ENCODE measurements around the gene CDHR2.

Gene CDHR2, protein sequence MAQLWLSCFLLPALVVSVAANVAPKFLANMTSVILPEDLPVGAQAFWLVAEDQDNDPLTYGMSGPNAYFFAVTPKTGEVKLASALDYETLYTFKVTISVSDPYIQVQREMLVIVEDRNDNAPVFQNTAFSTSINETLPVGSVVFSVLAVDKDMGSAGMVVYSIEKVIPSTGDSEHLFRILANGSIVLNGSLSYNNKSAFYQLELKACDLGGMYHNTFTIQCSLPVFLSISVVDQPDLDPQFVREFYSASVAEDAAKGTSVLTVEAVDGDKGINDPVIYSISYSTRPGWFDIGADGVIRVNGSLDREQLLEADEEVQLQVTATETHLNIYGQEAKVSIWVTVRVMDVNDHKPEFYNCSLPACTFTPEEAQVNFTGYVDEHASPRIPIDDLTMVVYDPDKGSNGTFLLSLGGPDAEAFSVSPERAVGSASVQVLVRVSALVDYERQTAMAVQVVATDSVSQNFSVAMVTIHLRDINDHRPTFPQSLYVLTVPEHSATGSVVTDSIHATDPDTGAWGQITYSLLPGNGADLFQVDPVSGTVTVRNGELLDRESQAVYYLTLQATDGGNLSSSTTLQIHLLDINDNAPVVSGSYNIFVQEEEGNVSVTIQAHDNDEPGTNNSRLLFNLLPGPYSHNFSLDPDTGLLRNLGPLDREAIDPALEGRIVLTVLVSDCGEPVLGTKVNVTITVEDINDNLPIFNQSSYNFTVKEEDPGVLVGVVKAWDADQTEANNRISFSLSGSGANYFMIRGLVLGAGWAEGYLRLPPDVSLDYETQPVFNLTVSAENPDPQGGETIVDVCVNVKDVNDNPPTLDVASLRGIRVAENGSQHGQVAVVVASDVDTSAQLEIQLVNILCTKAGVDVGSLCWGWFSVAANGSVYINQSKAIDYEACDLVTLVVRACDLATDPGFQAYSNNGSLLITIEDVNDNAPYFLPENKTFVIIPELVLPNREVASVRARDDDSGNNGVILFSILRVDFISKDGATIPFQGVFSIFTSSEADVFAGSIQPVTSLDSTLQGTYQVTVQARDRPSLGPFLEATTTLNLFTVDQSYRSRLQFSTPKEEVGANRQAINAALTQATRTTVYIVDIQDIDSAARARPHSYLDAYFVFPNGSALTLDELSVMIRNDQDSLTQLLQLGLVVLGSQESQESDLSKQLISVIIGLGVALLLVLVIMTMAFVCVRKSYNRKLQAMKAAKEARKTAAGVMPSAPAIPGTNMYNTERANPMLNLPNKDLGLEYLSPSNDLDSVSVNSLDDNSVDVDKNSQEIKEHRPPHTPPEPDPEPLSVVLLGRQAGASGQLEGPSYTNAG (N-terminal part only)

DNA sequence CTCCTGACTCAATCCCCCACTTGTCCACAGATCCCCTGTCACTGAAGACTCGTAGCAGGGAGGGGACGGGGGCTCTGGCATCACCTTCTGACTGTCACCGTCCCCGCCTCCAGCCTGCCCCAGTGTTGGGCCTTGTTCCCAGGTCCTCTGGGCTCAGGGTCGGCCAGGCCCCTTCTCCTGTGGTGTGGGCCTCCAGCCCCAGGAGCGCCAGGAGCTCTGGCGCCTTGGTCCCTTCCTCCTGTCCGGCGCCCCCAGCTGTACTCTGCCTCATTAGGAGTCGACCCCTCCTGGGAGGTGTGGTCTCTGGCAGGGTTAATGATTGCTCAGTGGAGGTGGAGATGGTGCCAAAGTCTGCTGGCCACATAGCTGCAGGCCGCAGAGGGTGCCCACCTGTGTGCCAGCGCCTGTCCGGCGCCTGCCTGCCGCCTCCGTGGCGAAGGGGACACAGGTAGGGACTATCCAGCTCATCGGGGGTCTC is at the start of gene CDHR2:
CDHR2 (plus strand) TSS at position 376 of the 478 bp plus-strand sequence. CDS start 16,011 bp downstream, outside the sequence.
- TF ChIP-seq, protein P1, sequence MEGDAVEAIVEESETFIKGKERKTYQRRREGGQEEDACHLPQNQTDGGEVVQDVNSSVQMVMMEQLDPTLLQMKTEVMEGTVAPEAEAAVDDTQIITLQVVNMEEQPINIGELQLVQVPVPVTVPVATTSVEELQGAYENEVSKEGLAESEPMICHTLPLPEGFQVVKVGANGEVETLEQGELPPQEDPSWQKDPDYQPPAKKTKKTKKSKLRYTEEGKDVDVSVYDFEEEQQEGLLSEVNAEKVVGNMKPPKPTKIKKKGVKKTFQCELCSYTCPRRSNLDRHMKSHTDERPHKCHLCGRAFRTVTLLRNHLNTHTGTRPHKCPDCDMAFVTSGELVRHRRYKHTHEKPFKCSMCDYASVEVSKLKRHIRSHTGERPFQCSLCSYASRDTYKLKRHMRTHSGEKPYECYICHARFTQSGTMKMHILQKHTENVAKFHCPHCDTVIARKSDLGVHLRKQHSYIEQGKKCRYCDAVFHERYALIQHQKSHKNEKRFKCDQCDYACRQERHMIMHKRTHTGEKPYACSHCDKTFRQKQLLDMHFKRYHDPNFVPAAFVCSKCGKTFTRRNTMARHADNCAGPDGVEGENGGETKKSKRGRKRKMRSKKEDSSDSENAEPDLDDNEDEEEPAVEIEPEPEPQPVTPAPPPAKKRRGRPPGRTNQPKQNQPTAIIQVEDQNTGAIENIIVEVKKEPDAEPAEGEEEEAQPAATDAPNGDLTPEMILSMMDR (IDR thresholded peaks at IDR 0.05; ENCODE audit: control insufficient read depth, extremely low read depth, insufficient read depth), result no peak
- no peak for DNase-seq (ENCODE audit: low read depth)
- H3K4me3 ChIP-seq (ENCODE audit: low read depth, low read length), result no peak within 1 kb of the TSS

DNA sequence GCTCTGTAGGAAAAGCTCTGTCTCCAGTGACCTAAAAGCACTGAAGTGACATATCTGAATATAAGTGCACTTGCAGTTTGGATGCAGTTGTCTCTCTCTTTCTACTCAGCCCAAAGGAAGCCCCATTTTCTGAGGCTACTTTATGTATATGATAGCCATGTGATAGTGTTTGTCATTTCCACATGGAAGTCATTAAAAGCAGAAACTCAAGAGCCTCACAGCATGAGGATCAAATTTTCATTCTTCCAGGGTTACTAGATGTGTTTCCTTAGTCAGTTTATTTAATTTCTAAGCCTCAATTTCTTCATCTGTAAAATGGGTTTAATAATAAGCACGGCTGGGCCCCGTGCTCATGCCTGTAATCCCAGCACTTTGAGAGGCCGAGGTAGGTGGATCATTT is 48.6 kb upstream of the CDHR2 start:
- DNase-seq (ENCODE audit: low read depth), result no peak
- TF ChIP-seq, protein P1 (IDR thresholded peaks at IDR 0.05; ENCODE audit: control insufficient read depth, extremely low read depth, insufficient read depth), result no peak
- H3K4me3 ChIP-seq (ENCODE audit: low read depth, low read length), result no peak overlapping the region

DNA sequence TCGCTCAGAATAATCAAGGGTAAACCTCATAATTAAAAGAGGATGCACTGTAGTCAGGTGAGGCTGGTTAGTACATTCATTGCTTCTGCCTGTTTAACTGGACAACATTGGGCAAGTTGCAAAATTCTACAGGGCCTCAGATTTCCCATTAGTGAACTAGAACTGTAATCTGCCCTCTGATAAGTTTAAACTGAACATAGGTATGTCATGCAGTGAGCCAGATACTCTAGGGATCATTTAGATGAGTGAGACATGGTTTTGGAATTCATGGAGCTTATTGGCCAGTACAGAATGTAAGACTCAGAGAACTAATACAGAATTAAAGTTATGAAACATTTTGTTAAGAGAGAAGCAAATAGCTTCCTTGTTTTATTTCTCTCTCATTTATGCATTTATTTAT is 47.8 kb upstream of the CDHR2 start:
- H3K4me3 ChIP-seq (ENCODE audit: low read depth, low read length), result no peak overlapping the region
- DNase-seq (ENCODE audit: low read depth), result no peak
- TF ChIP-seq, protein P1 (IDR thresholded peaks at IDR 0.05; ENCODE audit: control insufficient read depth, extremely low read depth, insufficient read depth), result no peak

DNA sequence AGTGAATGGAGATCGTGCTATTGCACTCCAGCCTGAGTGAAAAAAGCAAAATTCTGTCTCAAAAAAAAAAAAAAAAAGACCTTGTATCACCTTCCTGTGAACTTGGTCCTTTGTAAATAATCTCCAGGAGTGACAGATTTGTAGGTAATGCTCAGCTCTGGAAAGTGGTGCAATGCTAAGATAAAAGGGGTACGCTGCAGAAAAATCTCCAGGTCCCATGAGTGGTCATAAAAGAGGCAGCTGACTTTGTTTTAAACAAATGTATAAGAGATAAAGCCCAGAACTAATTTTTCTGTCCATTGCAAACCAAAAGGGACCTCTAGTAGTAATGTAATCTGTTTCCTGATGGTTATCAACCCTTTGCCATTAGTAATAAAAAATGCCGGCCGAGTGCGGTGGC is 45.6 kb upstream of the CDHR2 start:
- TF ChIP-seq, protein P1 (IDR thresholded peaks at IDR 0.05; ENCODE audit: control insufficient read depth, extremely low read depth, insufficient read depth), result no peak
- DNase-seq (ENCODE audit: low read depth), result no peak
- H3K4me3 ChIP-seq (ENCODE audit: low read depth, low read length), result no peak overlapping the region

DNA sequence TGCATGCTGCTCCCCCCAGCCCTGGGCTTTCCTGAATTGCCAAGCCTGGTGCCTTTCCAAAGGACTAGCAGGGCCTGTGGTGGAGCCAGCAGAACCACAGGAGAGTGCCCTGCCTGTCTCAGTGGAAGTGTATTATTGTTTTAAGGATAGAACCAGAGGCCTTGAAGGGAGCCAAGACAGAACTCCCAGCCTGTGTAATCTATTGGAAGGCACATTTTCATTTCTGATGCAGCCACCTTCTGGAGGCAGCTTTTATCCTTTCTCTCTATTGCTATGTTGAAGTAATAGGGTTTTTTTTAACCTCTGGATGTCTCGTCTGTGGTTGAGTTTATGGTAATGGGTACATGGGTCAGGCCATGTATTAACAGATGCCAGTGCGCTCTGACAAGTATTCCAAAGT is 41.2 kb upstream of the CDHR2 start:
- TF ChIP-seq, protein P1 (IDR thresholded peaks at IDR 0.05; ENCODE audit: control insufficient read depth, extremely low read depth, insufficient read depth), result no peak
- H3K4me3 ChIP-seq (ENCODE audit: low read depth, low read length), result no peak overlapping the region
- no peak for DNase-seq (ENCODE audit: low read depth)

DNA sequence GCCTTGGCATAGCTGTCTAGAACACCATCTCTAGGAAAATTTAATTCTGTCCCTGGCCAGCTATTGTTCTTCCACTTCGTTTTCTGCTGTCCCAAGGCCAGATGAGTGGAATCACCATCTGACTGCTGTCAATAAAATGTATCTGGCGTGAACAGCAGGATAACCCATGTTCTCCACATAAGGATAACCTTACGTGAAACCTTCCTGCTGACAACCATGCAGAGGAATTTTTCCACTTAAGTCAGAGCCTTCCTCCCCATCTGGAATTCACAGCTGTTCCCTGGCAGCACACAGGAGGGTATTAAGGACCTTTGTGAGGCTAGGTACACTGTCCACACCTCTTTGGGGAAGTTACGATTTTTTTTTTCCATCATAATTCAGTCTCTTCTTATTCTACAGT is 40.5 kb upstream of the CDHR2 start:
- DNase-seq (ENCODE audit: low read depth), result no peak
- H3K4me3 ChIP-seq (ENCODE audit: low read depth, low read length), result no peak overlapping the region
- TF ChIP-seq, protein P1 (IDR thresholded peaks at IDR 0.05; ENCODE audit: control insufficient read depth, extremely low read depth, insufficient read depth), result no peak

All from LNCaP clone FGC (cell line).